GM12878 (cell line): ENCODE data around the gene CLASP1. TPM values are rescaled to one million over a fixed set of nuclear protein-coding genes. Genes with fewer than 3 reads are reported as not detected.

Experiments used
- ATAC-seq: fragments of 200-7000 bp; cut with Tn5 transposase; 3 replicates; pipeline ENCODE4 v1.9.1; 2020; ENCODE audit warnings: mild to moderate bottlenecking, moderate library complexity
- BruUV-seq: library from RNA; stranded (reverse); fragments of 400-500 nt; replicated peaks from 2 replicates; lab custom pipeline; 2021; lab: Mats Ljungman, UMichigan
- CTCF ChIA-PET: fragments of 300-600 bp; sonication (Branson Sonifier 250); formaldehyde crosslinking; extraction: SDS; loops from one replicate; lab custom pipeline; 2021; ENCODE audit warnings: inconsistent platforms; lab: Yijun Ruan, JAX
- POLR2A ChIA-PET: fragments of 350-600 bp; formaldehyde crosslinking; extraction: SDS; loops from one replicate; lab custom pipeline; 2021; ENCODE audit warnings: inconsistent platforms; lab: Charles Lee
- RAD21 ChIA-PET: fragments of 300-600 bp; sonication (Branson Sonifier 250); formaldehyde crosslinking; loops from one replicate; lab custom pipeline; 2023; ENCODE audit warnings: antibody characterized with exemption; ENCODE audit not compliant: unreplicated experiment; lab: Charles Lee
- SMC1A ChIA-PET: fragments of 300-600 bp; sonication (Branson Sonifier 250); formaldehyde crosslinking; loops from one replicate; lab custom pipeline; 2023; ENCODE audit not compliant: unreplicated experiment, uncharacterized antibody; lab: Charles Lee
- DNase-seq: peaks from one replicate; pipeline ENCODE4 v3.0.0-alpha.2; 2011; ENCODE audit warnings: low read depth, low spot score
- FAIRE-seq: peaks from 3 replicates; lab custom pipeline; 2011; peaks lifted over from hg19 to GRCh38; lab: Jason Lieb, UNC
- H2AFZ ChIP-seq: 2 replicates; pipeline ENCODE4 v1.6.0; 2011; ENCODE audit warnings: low read depth, low read length, control low read depth; ENCODE audit not compliant: control insufficient read depth
- H3K27ac ChIP-seq: 2 replicates; pipeline ENCODE4 v1.5.1; 2011; ENCODE audit warnings: control low read depth; ENCODE audit not compliant: control insufficient read depth, insufficient read depth
- H3K27me3 ChIP-seq, 2 experiments: replicated peaks in 1 of 2; 2 replicates each; pipeline versions ENCODE4 v1.6.0 to v1.6.1; 2011; ENCODE audit warnings: low read length in 1 of 2; ENCODE audit not compliant: control insufficient read depth in 2 of 2, insufficient read depth in 2 of 2
- H3K36me3 ChIP-seq, 2 experiments: 2 replicates each; pipeline ENCODE4 v1.5.1; 2011; ENCODE audit warnings: low read length in 1 of 2; ENCODE audit not compliant: control insufficient read depth in 2 of 2, insufficient read depth in 2 of 2
- H3K4me1 ChIP-seq: 2 replicates; pipeline ENCODE4 v1.6.1; 2011; ENCODE audit warnings: mild to moderate bottlenecking, low read length, moderate library complexity, mixed read lengths; ENCODE audit not compliant: control insufficient read depth, insufficient read depth
- H3K4me2 ChIP-seq: 2 replicates; pipeline ENCODE4 v1.6.0; 2011; ENCODE audit warnings: control low read depth; ENCODE audit not compliant: control insufficient read depth, insufficient read depth
- H3K4me3 ChIP-seq: fragments of 200-600 bp; sonication (generic); 2 replicates; pipeline ENCODE4 v1.5.1; 2016
- H3K79me2 ChIP-seq: 2 replicates; pipeline ENCODE4 v1.6.0; 2011; ENCODE audit warnings: low read length; ENCODE audit not compliant: control insufficient read depth, insufficient read depth
- H3K9ac ChIP-seq: 2 replicates; pipeline ENCODE4 v1.8.0; 2011; ENCODE audit warnings: low read length, control low read depth, mixed read lengths; ENCODE audit not compliant: control insufficient read depth, insufficient read depth
- H3K9me3 ChIP-seq: replicated peaks from 3 replicates; pipeline ENCODE4 v1.5.1; 2011; ENCODE audit warnings: mild to moderate bottlenecking, low read length; ENCODE audit not compliant: control insufficient read depth, insufficient read depth
- H4K20me1 ChIP-seq: 2 replicates; pipeline ENCODE4 v1.6.0; 2011; ENCODE audit not compliant: control insufficient read depth, insufficient read depth
- EED ChIP-seq: sonication (generic); IDR thresholded peaks from 2 replicates; pipeline ENCODE4 v1.6.1; 2016; ENCODE audit warnings: antibody characterized with exemption, low read depth
- ELK1 ChIP-seq: IDR thresholded peaks from 2 replicates; pipeline ENCODE4 v1.6.1; 2012; ENCODE audit warnings: low read depth, low read length, improper control_type of control experiment
- GABPA ChIP-seq: IDR thresholded peaks from 2 replicates; pipeline ENCODE4 v1.6.1; 2014; ENCODE audit warnings: antibody characterized with exemption, low read depth, mild to moderate bottlenecking, inconsistent platforms
- IRF4 ChIP-seq: IDR thresholded peaks from 2 replicates; pipeline ENCODE4 v1.6.1; 2011; ENCODE audit warnings: low read depth, low read length
- IRF5 ChIP-seq: fragments of 450-650 bp; IDR thresholded peaks from 2 replicates; pipeline ENCODE4 v1.6.1; 2017; ENCODE audit warnings: borderline replicate concordance
- KLF5 ChIP-seq: fragments of 450-650 bp; IDR thresholded peaks from 2 replicates; pipeline ENCODE4 v1.6.1; 2014; ENCODE audit warnings: mild to moderate bottlenecking; ENCODE audit not compliant: partially characterized antibody
- MTA2 ChIP-seq: fragments of 450-650 bp; IDR thresholded peaks from 2 replicates; pipeline ENCODE4 v1.6.1; 2016; ENCODE audit warnings: low read depth, mild to moderate bottlenecking, moderate library complexity
- PBX3 ChIP-seq: IDR thresholded peaks from 2 replicates; pipeline ENCODE4 v1.6.1; 2011; ENCODE audit warnings: mild to moderate bottlenecking, low read depth, low read length, moderate library complexity; ENCODE audit not compliant: insufficient replicate concordance
- RAD21 ChIP-seq: IDR thresholded peaks from 2 replicates; pipeline ENCODE4 v1.6.1; 2011; ENCODE audit warnings: mild to moderate bottlenecking, low read depth, low read length, moderate library complexity; ENCODE audit not compliant: insufficient read depth
- STAT1 ChIP-seq: fragments of 450-650 bp; conservative IDR thresholded peaks from 2 replicates; pipeline ENCODE4 v1.6.1; 2014; ENCODE audit warnings: antibody characterized with exemption, mild to moderate bottlenecking
- WGBS: methylation state at CpG from one replicate; pipeline ENCODE4 v1.1.6; 2016; ENCODE audit warnings: low lambda C conversion rate; ENCODE audit not compliant: insufficient replicate concordance, insufficient coverage; ENCODE audit errors: missing lambda C conversion rate; 5-methylcytosine and 5-hydroxymethylcytosine counted together
- in situ Hi-C: fragments of 300-500 bp; cut with MboI; formaldehyde crosslinking; loops from 9 replicates; pipeline ENCODE4 v1.14.3; 2018; ENCODE audit warnings: mixed read lengths
- intact Hi-C: fragments of 100-400 bp; cut with micrococcal nuclease; formaldehyde crosslinking; loops from one replicate; pipeline ENCODE4 v1.14.2; 2022; ENCODE audit not compliant: unreplicated experiment
- polyA plus RNA-seq, 11 experiments: library from polyadenylated mRNA; depleted of rRNA in 4 of 11; unstranded in 6 of 11; stranded (reverse) in 5 of 11; fragments of >200 nt; fragmentation: Nextera tagmentation in 4 of 11; fragmentation: Illumina TruSeq in 1 of 11; extraction: Ambion mirVana in 4 of 11; extraction: Trizol in 1 of 11; gene quantifications; 1 replicate in 1 of 11; 2 replicates in 10 of 11; pipeline versions ENCODE4 v1.2.1 to v1.2.3, GENCODE V29; 2011 to 2016; ENCODE audit warnings: inconsistent platforms in 2 of 11, missing spikeins in 2 of 11, low read depth in 1 of 11
- total RNA-seq, 4 experiments: library from RNA; depleted of rRNA in 3 of 4; stranded (reverse); fragments of >200 nt in 3 of 4; fragmentation: Illumina TruSeq in 1 of 4; extraction: Trizol in 1 of 4; gene quantifications; 2 replicates each; pipeline versions ENCODE4 v1.2.1 to v1.2.3, GENCODE V29; 2013 to 2021
- TF ChIP-seq, protein P1 (sequence below): fragments of 450-650 bp; formaldehyde crosslinking; IDR thresholded peaks from 2 replicates; pipeline ENCODE4 v1.5.0; 2022; ENCODE audit warnings: mild to moderate bottlenecking, missing genetic modification characterization

The CLASP1 gene
- total and polyA plus RNA-seq, 10 of the 15 experiments (the other 5 are each of a cell fraction or from before 2014, with no cell fraction given): 1.4 to 62.4 (median 32.9) TPM

- TF ChIP-seq, protein P1, sequence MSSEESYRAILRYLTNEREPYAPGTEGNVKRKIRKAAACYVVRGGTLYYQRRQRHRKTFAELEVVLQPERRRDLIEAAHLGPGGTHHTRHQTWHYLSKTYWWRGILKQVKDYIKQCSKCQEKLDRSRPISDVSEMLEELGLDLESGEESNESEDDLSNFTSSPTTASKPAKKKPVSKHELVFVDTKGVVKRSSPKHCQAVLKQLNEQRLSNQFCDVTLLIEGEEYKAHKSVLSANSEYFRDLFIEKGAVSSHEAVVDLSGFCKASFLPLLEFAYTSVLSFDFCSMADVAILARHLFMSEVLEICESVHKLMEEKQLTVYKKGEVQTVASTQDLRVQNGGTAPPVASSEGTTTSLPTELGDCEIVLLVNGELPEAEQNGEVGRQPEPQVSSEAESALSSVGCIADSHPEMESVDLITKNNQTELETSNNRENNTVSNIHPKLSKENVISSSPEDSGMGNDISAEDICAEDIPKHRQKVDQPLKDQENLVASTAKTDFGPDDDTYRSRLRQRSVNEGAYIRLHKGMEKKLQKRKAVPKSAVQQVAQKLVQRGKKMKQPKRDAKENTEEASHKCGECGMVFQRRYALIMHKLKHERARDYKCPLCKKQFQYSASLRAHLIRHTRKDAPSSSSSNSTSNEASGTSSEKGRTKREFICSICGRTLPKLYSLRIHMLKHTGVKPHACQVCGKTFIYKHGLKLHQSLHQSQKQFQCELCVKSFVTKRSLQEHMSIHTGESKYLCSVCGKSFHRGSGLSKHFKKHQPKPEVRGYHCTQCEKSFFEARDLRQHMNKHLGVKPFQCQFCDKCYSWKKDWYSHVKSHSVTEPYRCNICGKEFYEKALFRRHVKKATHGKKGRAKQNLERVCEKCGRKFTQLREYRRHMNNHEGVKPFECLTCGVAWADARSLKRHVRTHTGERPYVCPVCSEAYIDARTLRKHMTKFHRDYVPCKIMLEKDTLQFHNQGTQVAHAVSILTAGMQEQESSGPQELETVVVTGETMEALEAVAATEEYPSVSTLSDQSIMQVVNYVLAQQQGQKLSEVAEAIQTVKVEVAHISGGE: no peak
- TF ChIP-seq, all 136 proteins: peak for 0
Observed at GRCh38 chr2:121643877-121644276, 5.4 kb downstream of the CLASP1 start (continued).

DNA sequence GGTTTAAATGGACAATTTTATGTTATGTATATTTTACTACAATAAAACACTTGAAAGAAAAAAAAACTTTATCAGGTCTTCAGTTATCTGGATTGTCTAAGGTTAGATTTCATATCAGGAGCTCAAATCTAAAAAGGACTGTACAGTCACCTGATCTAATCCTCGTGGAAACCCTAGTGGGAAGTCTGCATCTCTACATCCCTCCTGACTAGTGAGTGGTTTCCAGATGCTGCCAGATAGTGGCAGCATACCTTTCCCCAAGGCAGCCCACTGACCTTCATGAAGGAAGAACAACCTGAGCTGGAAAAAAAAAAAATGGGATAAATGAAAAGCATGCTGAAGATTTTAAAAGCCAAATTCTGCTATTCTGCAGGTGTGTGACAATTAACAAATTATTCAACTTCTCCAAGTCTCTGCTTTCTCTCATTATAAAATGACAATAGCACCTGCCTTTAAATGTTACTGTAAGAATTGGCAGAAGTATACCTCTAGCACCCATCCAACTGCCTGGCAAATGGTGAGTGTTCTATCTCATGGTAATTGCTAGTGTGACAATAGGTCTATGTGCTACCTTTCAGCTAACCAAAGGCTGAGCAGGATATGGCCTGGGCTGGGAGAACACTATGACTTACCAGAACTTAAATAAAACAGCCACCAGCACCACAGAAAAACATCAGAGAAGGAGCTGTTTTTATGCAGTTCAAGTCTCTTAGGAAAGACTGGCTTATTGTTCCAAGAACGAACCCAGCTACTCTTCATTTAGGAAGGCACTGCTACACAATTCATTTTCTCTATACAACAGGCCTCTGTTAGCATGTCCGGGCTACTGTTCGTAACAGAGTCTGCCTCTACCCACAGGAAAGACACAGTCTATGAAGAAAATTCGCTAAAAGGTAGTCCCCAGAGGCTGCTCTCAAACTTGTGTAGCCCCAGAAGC is 8.6 kb downstream of the CLASP1 start:
- ATAC-seq (peak; percentile 50), FAIRE-seq (no peak), DNase-seq (no peak)
- CTCF ChIA-PET: interaction anchor here (0.5 to 2.1 kb wide), 6 partner anchors 9 to 1649 kb away, joined by 3 to 5 read pairs (median 3); no protein-coding TSS in a partner anchor
- peaks cover 7% of the 10 kb centered on the region for H3K9me3 ChIP-seq
- RAD21 ChIA-PET: no interaction called here
- H3K4me1 ChIP-seq: no peaks in the 10 kb centered on the region
- no peaks in the 10 kb centered on the region for H4K20me1 ChIP-seq
- 88% methylated on average over 5 of the region's 5 CpGs for WGBS
- H3K27me3 ChIP-seq: no peaks in the 10 kb centered on the region
- intact Hi-C loops (no loop called here), in situ Hi-C loops (no loop called here)
- no peak overlapping the region for H2AFZ ChIP-seq
- no TSS peak for BruUV-seq
- peaks cover 0 to 10% of the 10 kb centered on the region in 2 experiments; a peak in 2 of 4 replicates for H3K36me3 ChIP-seq
- no peak overlapping the region for H3K4me2 ChIP-seq
- no peak overlapping the region for H3K9ac ChIP-seq
- SMC1A ChIA-PET: interaction anchor here (0.7 to 3.5 kb wide), 5 partner anchors 8 to 103 kb away, joined by 3 to 14 read pairs (median 4); no protein-coding TSS in a partner anchor
- H3K79me2 ChIP-seq: peaks cover 87% of the 10 kb centered on the region
- H3K27ac ChIP-seq: peak overlapping the region; percentile 31; the same call in 1 of the 2 replicates
- no peak overlapping the region for H3K4me3 ChIP-seq
- POLR2A ChIA-PET: interaction anchor here (0.6 to 2.1 kb wide), 5 partner anchors 8 to 184 kb away, joined by 3 to 8 read pairs (median 4); no protein-coding TSS in a partner anchor
- no peak for TF ChIP-seq RAD21
- TF ChIP-seq KLF5: no peak
- no peak for TF ChIP-seq IRF5
- no peak for TF ChIP-seq GABPA
- TF ChIP-seq EED: no peak
- no peak for TF ChIP-seq MTA2
- TF ChIP-seq PBX3: no peak
- TF ChIP-seq ELK1: no peak
- no peak for TF ChIP-seq IRF4
- TF ChIP-seq STAT1: no peak
